HepG2 (cell line): ENCODE results near the gene RPS19. TPM values are rescaled to one million over a fixed set of nuclear protein-coding genes. Genes with fewer than 3 reads are reported as not detected.

Source experiments
- BHLHE40 ChIP-seq: IDR thresholded peaks from 2 replicates; pipeline ENCODE4 v1.6.1; 2011; ENCODE audit warnings: low read length, improper control_type of control experiment
- CHD4 ChIP-seq: fragments of 200-600 bp; sonication (generic); IDR thresholded peaks from 2 replicates; pipeline ENCODE4 v1.7.0; 2017; ENCODE audit warnings: mild to moderate bottlenecking, low read length, borderline replicate concordance
- DPF2 ChIP-seq: sonication (generic); formaldehyde crosslinking; IDR thresholded peaks from 2 replicates; pipeline ENCODE4 v1.4.0; 2020; ENCODE audit warnings: mild to moderate bottlenecking, low read depth, missing genetic modification reagents, borderline replicate concordance
- EP300 ChIP-seq, 3 experiments: sonication (generic) in 1 of 3; formaldehyde crosslinking in 1 of 3; IDR thresholded peaks; 2 replicates each; pipeline versions ENCODE4 v1.5.1 to v1.6.1; 2011 to 2020; ENCODE audit warnings: low read depth in 2 of 3, low read length in 2 of 3, borderline replicate concordance in 1 of 3, improper control_type of control experiment in 1 of 3, mild to moderate bottlenecking in 1 of 3, missing genetic modification reagents in 1 of 3, moderate library complexity in 1 of 3
- HES4 ChIP-seq: sonication (generic); formaldehyde crosslinking; IDR thresholded peaks from 2 replicates; pipeline ENCODE4 v1.9.0; 2021; ENCODE audit warnings: mild to moderate bottlenecking, missing genetic modification reagents, borderline replicate concordance
- HOXA9 ChIP-seq: sonication (generic); formaldehyde crosslinking; IDR thresholded peaks from 2 replicates; pipeline ENCODE4 v1.8.1; 2022; ENCODE audit warnings: missing genetic modification reagents, mild to moderate bottlenecking, moderate library complexity, borderline replicate concordance
- NPAS2 ChIP-seq: sonication (generic); formaldehyde crosslinking; IDR thresholded peaks from 2 replicates; pipeline ENCODE4 v1.8.0; 2022; ENCODE audit warnings: mild to moderate bottlenecking, missing genetic modification reagents, borderline replicate concordance
- SP2 ChIP-seq: sonication (generic); formaldehyde crosslinking; IDR thresholded peaks from 2 replicates; pipeline ENCODE4 v1.5.1; 2020; ENCODE audit warnings: mild to moderate bottlenecking, missing genetic modification reagents
- TBX2 ChIP-seq: sonication (generic); formaldehyde crosslinking; IDR thresholded peaks from 2 replicates; pipeline ENCODE4 v1.5.0; 2020; ENCODE audit warnings: missing genetic modification reagents, mild to moderate bottlenecking, borderline replicate concordance
- ZNF138 ChIP-seq: sonication (generic); formaldehyde crosslinking; IDR thresholded peaks from 2 replicates; pipeline ENCODE4 v1.5.0; 2020; ENCODE audit warnings: mild to moderate bottlenecking, low read depth, missing genetic modification reagents
- polyA plus RNA-seq, 8 experiments: library from polyadenylated mRNA; depleted of rRNA in 3 of 8; stranded (reverse) in 7 of 8; unstranded in 1 of 8; fragments of >200 nt; fragmentation: Illumina TruSeq in 4 of 8; extraction: Trizol in 4 of 8; gene quantifications; 2 replicates each; pipeline versions ENCODE4 v1.2.1 to v1.2.3, GENCODE V29; 2011 to 2016; ENCODE audit warnings: low read depth in 4 of 8, missing spikeins in 1 of 8, mixed read lengths in 1 of 8; ENCODE audit not compliant: insufficient read depth in 1 of 8
- total RNA-seq, 5 experiments: library from RNA; depleted of rRNA; stranded (reverse); fragments of >200 nt; fragmentation: Illumina TruSeq; extraction: Trizol; gene quantifications; 2 replicates each; pipeline ENCODE4 v1.2.3, GENCODE V29; 2016; ENCODE audit warnings: low read depth in 1 of 5
- TF ChIP-seq, protein P1 (sequence below): sonication (generic); formaldehyde crosslinking; IDR thresholded peaks from 2 replicates; pipeline ENCODE4 v1.5.1; 2020; ENCODE audit warnings: missing genetic modification reagents, mild to moderate bottlenecking, borderline replicate concordance
- TF ChIP-seq, protein P2 (sequence below): sonication (generic); formaldehyde crosslinking; IDR thresholded peaks from 2 replicates; pipeline ENCODE4 v1.8.0; 2022; ENCODE audit warnings: mild to moderate bottlenecking, missing genetic modification reagents; ENCODE audit not compliant: insufficient replicate concordance
- TF ChIP-seq, protein P3 (sequence below): sonication (generic); formaldehyde crosslinking; IDR thresholded peaks from 2 replicates; pipeline ENCODE4 v1.9.0; 2021; ENCODE audit warnings: missing genetic modification reagents, borderline replicate concordance
- TF ChIP-seq, protein P4 (sequence below): sonication (generic); formaldehyde crosslinking; IDR thresholded peaks from 2 replicates; pipeline ENCODE4 v1.9.0; 2021; ENCODE audit warnings: missing genetic modification reagents, borderline replicate concordance
- TF ChIP-seq, protein P5 (sequence below): sonication (generic); formaldehyde crosslinking; IDR thresholded peaks from 2 replicates; pipeline ENCODE4 v1.4.0; 2020; ENCODE audit warnings: missing genetic modification reagents
- TF ChIP-seq, protein P6 (sequence below): sonication (generic); formaldehyde crosslinking; IDR thresholded peaks from 2 replicates; pipeline ENCODE4 v1.8.1; 2023; ENCODE audit warnings: mild to moderate bottlenecking, moderate library complexity, missing genetic modification reagents

Gene RPS19
- total and polyA plus RNA-seq, 2 of the 13 experiments (the other 11 are each of a cell fraction or from before 2014, with no cell fraction given) = 1,983 to 4,758 TPM

DNA sequence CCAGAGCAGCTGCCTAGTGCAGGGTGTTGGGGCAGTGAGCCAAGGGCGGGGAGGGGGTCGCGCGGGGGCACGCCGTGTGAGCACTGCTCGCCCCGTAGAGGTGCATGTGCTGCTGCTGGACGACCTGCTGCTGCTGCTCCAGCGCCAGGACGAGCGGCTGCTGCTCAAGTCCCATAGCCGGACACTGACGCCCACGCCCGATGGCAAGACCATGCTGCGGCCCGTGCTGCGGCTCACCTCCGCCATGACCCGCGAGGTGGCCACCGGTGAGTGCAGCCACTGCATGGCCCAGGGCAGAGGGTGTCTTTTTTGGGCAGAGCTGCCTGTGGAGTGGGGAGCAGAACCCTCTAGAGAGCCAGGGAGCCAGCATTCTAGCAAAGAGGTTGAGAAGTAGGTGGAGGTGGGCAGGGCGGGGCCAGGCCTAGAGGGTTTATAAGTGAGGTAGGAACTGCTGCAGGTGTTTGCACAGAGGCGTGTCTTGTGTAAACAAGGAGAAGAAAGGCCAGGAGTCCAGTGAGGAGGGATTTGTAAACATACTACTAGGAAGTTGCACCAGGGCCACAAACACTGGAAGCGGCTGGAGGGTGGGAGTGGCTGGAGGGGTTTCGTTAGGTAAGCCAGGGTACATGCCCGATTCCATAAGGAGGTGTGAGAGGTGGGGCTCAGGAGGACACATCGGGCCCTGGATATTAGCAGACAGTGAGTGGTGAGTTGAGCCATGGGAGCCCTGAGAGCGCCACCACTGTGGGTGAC is 44.2 kb downstream of the RPS19 start (continued):
- TF ChIP-seq, protein P1, sequence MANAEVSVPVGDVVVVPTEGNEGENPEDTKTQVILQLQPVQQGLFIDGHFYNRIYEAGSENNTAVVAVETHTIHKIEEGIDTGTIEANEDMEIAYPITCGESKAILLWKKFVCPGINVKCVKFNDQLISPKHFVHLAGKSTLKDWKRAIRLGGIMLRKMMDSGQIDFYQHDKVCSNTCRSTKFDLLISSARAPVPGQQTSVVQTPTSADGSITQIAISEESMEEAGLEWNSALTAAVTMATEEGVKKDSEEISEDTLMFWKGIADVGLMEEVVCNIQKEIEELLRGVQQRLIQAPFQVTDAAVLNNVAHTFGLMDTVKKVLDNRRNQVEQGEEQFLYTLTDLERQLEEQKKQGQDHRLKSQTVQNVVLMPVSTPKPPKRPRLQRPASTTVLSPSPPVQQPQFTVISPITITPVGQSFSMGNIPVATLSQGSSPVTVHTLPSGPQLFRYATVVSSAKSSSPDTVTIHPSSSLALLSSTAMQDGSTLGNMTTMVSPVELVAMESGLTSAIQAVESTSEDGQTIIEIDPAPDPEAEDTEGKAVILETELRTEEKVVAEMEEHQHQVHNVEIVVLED = peak; percentile 31; the same call in 1 of the 2 replicates
- TF ChIP-seq ZNF138 (CRISPR knock-in tag) = no peak
- TF ChIP-seq, protein P2, sequence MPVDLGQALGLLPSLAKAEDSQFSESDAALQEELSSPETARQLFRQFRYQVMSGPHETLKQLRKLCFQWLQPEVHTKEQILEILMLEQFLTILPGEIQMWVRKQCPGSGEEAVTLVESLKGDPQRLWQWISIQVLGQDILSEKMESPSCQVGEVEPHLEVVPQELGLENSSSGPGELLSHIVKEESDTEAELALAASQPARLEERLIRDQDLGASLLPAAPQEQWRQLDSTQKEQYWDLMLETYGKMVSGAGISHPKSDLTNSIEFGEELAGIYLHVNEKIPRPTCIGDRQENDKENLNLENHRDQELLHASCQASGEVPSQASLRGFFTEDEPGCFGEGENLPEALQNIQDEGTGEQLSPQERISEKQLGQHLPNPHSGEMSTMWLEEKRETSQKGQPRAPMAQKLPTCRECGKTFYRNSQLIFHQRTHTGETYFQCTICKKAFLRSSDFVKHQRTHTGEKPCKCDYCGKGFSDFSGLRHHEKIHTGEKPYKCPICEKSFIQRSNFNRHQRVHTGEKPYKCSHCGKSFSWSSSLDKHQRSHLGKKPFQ (CRISPR knock-in tag) = no peak
- no peak for TF ChIP-seq NPAS2
- TF ChIP-seq, protein P3, sequence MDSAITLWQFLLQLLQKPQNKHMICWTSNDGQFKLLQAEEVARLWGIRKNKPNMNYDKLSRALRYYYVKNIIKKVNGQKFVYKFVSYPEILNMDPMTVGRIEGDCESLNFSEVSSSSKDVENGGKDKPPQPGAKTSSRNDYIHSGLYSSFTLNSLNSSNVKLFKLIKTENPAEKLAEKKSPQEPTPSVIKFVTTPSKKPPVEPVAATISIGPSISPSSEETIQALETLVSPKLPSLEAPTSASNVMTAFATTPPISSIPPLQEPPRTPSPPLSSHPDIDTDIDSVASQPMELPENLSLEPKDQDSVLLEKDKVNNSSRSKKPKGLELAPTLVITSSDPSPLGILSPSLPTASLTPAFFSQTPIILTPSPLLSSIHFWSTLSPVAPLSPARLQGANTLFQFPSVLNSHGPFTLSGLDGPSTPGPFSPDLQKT = no peak
- TF ChIP-seq, protein P4, sequence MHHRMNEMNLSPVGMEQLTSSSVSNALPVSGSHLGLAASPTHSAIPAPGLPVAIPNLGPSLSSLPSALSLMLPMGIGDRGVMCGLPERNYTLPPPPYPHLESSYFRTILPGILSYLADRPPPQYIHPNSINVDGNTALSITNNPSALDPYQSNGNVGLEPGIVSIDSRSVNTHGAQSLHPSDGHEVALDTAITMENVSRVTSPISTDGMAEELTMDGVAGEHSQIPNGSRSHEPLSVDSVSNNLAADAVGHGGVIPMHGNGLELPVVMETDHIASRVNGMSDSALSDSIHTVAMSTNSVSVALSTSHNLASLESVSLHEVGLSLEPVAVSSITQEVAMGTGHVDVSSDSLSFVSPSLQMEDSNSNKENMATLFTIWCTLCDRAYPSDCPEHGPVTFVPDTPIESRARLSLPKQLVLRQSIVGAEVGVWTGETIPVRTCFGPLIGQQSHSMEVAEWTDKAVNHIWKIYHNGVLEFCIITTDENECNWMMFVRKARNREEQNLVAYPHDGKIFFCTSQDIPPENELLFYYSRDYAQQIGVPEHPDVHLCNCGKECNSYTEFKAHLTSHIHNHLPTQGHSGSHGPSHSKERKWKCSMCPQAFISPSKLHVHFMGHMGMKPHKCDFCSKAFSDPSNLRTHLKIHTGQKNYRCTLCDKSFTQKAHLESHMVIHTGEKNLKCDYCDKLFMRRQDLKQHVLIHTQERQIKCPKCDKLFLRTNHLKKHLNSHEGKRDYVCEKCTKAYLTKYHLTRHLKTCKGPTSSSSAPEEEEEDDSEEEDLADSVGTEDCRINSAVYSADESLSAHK (CRISPR knock-in tag) = no peak
- no peak for TF ChIP-seq HOXA9 (CRISPR knock-in tag)
- TF ChIP-seq SP2 (CRISPR knock-in tag) = no peak
- TF ChIP-seq BHLHE40 = no peak
- TF ChIP-seq, protein P5, sequence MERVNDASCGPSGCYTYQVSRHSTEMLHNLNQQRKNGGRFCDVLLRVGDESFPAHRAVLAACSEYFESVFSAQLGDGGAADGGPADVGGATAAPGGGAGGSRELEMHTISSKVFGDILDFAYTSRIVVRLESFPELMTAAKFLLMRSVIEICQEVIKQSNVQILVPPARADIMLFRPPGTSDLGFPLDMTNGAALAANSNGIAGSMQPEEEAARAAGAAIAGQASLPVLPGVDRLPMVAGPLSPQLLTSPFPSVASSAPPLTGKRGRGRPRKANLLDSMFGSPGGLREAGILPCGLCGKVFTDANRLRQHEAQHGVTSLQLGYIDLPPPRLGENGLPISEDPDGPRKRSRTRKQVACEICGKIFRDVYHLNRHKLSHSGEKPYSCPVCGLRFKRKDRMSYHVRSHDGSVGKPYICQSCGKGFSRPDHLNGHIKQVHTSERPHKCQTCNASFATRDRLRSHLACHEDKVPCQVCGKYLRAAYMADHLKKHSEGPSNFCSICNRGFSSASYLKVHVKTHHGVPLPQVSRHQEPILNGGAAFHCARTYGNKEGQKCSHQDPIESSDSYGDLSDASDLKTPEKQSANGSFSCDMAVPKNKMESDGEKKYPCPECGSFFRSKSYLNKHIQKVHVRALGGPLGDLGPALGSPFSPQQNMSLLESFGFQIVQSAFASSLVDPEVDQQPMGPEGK = peak; percentile 75
- peak in 1 of 2 experiments; percentile 89; a peak in 2 of 4 replicates for TF ChIP-seq EP300 (IDR thresholded peaks at IDR 0.05; ENCODE audit: low read depth in 2 of 2, low read length in 2 of 2)
- TF ChIP-seq EP300 (CRISPR knock-in tag; IDR thresholded peaks at IDR 0.05; ENCODE audit: borderline replicate concordance) = peak; percentile 72; the same call in 1 of the 2 replicates
- no peak for TF ChIP-seq HES4
- TF ChIP-seq DPF2 (CRISPR knock-in tag) = peak; percentile 68; the same call in 1 of the 2 replicates
- TF ChIP-seq, protein P6, sequence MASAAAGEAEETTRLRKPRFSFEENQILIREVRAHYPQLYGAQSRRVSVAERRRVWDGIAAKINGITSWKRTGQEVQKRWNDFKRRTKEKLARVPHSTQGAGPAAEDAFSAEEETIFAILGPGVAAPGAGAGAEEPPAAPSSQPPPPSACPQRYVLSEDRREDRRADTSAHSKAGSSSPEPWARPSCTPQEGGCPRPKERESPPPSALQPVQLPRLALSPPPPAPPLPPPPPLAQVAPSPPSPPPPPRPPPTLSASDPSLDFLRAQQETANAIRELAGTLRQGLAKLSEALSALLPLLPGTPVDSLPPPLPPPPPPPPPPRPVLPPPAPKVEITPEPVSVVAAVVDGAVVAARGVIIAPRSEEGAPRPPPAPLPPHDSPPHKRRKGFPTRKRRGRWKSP = no peak
- TF ChIP-seq CHD4 = no peak
- TF ChIP-seq TBX2 (CRISPR knock-in tag) = peak; percentile 91
